Heart left ventricle (tissue), 16 donors: ENCODE data around the gene GMPS. TPM values are rescaled to one million over a fixed set of nuclear protein-coding genes. Genes with fewer than 3 reads are reported as not detected.
"Not testable (repeated sequence)": the region's sequence is repeated elsewhere in the genome, so short reads cannot be mapped to it uniquely, and the experiment has no call there.

Experiments
- ATAC-seq, 4 donors: fragments of 200-7000 bp; cut with Tn5 transposase; one replicate each; pipeline ENCODE4 v1.9.1; 2020 to 2022; ENCODE audit warnings: moderate library complexity in 4 of 4, mild to moderate bottlenecking in 3 of 4, moderate number of reproducible peaks in 1 of 4
- DNase-seq, 5 donors: peaks; one replicate each; pipeline ENCODE4 v3.0.0-alpha.2; 2020
- H3K27ac ChIP-seq, 12 donors: fragments of 200-600 bp; sonication (generic) in 4 of 12; one replicate each; pipeline versions ENCODE4 v1.5.0 to v1.8.0; 2016 to 2022; ENCODE audit warnings: mild to moderate bottlenecking in 2 of 12
- H3K27me3 ChIP-seq, 9 donors: fragments of 200-600 bp; sonication (generic) in 2 of 9; one replicate each; pipeline versions ENCODE4 v1.5.1 to v1.8.0; 2016 to 2022; ENCODE audit warnings: mild to moderate bottlenecking in 3 of 9
- H3K36me3 ChIP-seq, 9 donors: fragments of 200-600 bp; sonication (generic) in 2 of 9; one replicate each; pipeline versions ENCODE4 v1.5.0 to v1.8.0; 2018 to 2022; ENCODE audit warnings: mild to moderate bottlenecking in 2 of 9
- H3K4me1 ChIP-seq, 12 donors: fragments of 200-600 bp; sonication (generic) in 4 of 12; one replicate each; pipeline versions ENCODE4 v1.5.0 to v1.8.0; 2016 to 2022; ENCODE audit warnings: mild to moderate bottlenecking in 3 of 12
- H3K4me3 ChIP-seq, 12 donors: fragments of 200-600 bp; sonication (generic) in 4 of 12; one replicate each; pipeline versions ENCODE4 v1.5.0 to v1.8.0; 2017 to 2022; ENCODE audit warnings: mild to moderate bottlenecking in 9 of 12, moderate library complexity in 4 of 12
- H3K9me3 ChIP-seq, 12 donors: fragments of 200-600 bp; sonication (generic) in 4 of 12; one replicate each; pipeline versions ENCODE4 v1.5.0 to v1.8.0; 2016 to 2022; ENCODE audit warnings: mild to moderate bottlenecking in 1 of 12
- CTCF ChIP-seq, 12 donors: fragments of 200-600 bp; sonication (generic) in 4 of 12; IDR thresholded peaks; one replicate each; pipeline versions ENCODE4 v1.5.0 to v1.8.0; 2018 to 2022; ENCODE audit warnings: antibody characterized with exemption in 12 of 12, mild to moderate bottlenecking in 5 of 12
- POLR2A ChIP-seq, 2 donors: fragments of 450-650 bp; IDR thresholded peaks; one replicate each; pipeline ENCODE4 v1.6.1; 2017; ENCODE audit warnings: antibody characterized with exemption in 2 of 2, mild to moderate bottlenecking in 2 of 2, moderate library complexity in 2 of 2
- WGBS, 4 donors: extraction: QIAGEN DNeasy Blood & Tissue Kit in 2 of 4; methylation state at CpG; one replicate each; pipeline versions ENCODE4 v1.1.5 to v1.1.7; 2013 to 2018; 5-methylcytosine and 5-hydroxymethylcytosine counted together
- intact Hi-C, 10 donors: fragments of 100-400 bp; cut with DNase I; formaldehyde crosslinking; loops; one replicate each; pipeline versions ENCODE4 v1.11.1 to v1.14.2; 2022
- polyA plus RNA-seq, 2 donors: library from polyadenylated mRNA; stranded (reverse); fragments of 200-250 nt; gene quantifications; one replicate each; pipeline ENCODE4 v1.2.3, GENCODE V29; 2013
- total RNA-seq, 9 donors: library from RNA; depleted of rRNA in 2 of 9; stranded (reverse); fragments of >200 nt in 2 of 9; fragmentation: NEBNext Ultra II Directional in 3 of 9; extraction: Animal tissue kit (Norgen Biotek cat#: 25700) in 3 of 9; gene quantifications; one replicate each; pipeline versions ENCODE4 v1.1.0 to v1.2.4, GENCODE V29; 2016 to 2023
- donor health status: ischemic (EF 13 %, LVEDD 7.1; RV severe dilation, severe dysfunction).
- donor health status: healthy with polysubstance abuse.
- donor health status: DM: no; HTN: yes; CAD: no.
- donor health status: DM: no; HTN: no; CAD: no.
- donor health status: ischemic (EF 25% LVEDD 6.9; RV normal size, moderate dysfunction).
- donor health status: ischemic (EF 25% LVEDD 5.7; RV mildly dilated, moderate dysfunction).
- donor health status: healthy.
- donor health status: DM: yes; HTN: yes; CAD: no.
- donor health status: ischemic (EF 35%, LVEDD 5.7; RV mildly dilated, moderate dysfunction).
- donor health status: nonischemic (EF 11% LVEDD 7.7; RV severe dilation, severe dysfunction).
- donor health status: DM: yes; HTN: yes; CAD: no.
- donor health status: PGD.
- donor health status: ischemic (EF 29% LVEDD 5.4; RV normal size, mild dysfunction).
- donor health status: nonischemic (EF 23%, LVEDD 6.1; RV moderate dilation, normal function).

The GMPS gene
- total and polyA plus RNA-seq, 11 donors, result 11.9 to 36.8 (median 28.1) TPM

GRCh38 chr3:155958676-155959075 lies 88.2 kb downstream of the GMPS start:
- Histone ChIP-seq H3K4me1 (peaks cover 0 to 8% (median 0%) of the 10 kb centered on the region in 12 donors), H3K27ac (no peak overlapping the region), H3K36me3 (no peaks in the 10 kb centered on the region), H3K4me3 (no peak overlapping the region), H3K9me3 (peaks cover 0 to 9% (median 0%) of the 10 kb centered on the region in 12 donors), H3K27me3 (no peaks in the 10 kb centered on the region)
- TF ChIP-seq POLR2A (IDR thresholded peaks at IDR 0.05) (no peak), CTCF (IDR thresholded peaks at IDR 0.05) (no peak)
- ATAC-seq (no peak), DNase-seq (no peak)
- intact Hi-C loops, result no loop called here
- WGBS, 4 donors, result 81 to 96% (median 90%) methylated on average over 3 of the region's 3 CpGs

GRCh38 chr3:155960060-155960459 lies 89.6 kb downstream of the GMPS start:
- WGBS, 4 donors, result 78 to 83% (median 79%) methylated on average over 8 of the region's 8 CpGs
- no peaks in the 10 kb centered on the region for H3K36me3 ChIP-seq
- H3K4me1 ChIP-seq, result peaks cover 0 to 8% (median 0%) of the 10 kb centered on the region in 12 donors
- DNase-seq (no peak), ATAC-seq (peak in 1 of 4 donors; percentile 34)
- intact Hi-C loops, result no loop called here
- peak overlapping the region in 1 of 12 donors; percentile 13 for H3K27ac ChIP-seq
- H3K27me3 ChIP-seq, result no peaks in the 10 kb centered on the region
- H3K9me3 ChIP-seq, result peaks cover 0 to 9% (median 0%) of the 10 kb centered on the region in 12 donors
- no peak overlapping the region for H3K4me3 ChIP-seq
- TF ChIP-seq POLR2A (IDR thresholded peaks at IDR 0.05) (no peak), CTCF (IDR thresholded peaks at IDR 0.05) (no peak)

- H3K4me1 ChIP-seq, ATAC-seq, H3K27ac ChIP-seq, H3K36me3 ChIP-seq, H3K4me3 ChIP-seq, intact Hi-C loops, DNase-seq, H3K9me3 ChIP-seq, H3K27me3 ChIP-seq: not testable (repeated sequence)
- WGBS, 4 donors, result 92 to 97% (median 95%) methylated on average over 5 of the region's 5 CpGs
Measured at GRCh38 chr3:155961044-155961443, 90.6 kb downstream of the GMPS start.

GRCh38 chr3:155963570-155963969 lies 93.1 kb downstream of the GMPS start:
- ATAC-seq (no peak), DNase-seq (no peak)
- H3K4me1 ChIP-seq, result peaks cover 0 to 8% (median 0%) of the 10 kb centered on the region in 12 donors
- intact Hi-C loops, result no loop called here
- no peaks in the 10 kb centered on the region for H3K36me3 ChIP-seq
- H3K27ac ChIP-seq, result no peak overlapping the region
- WGBS, 4 donors, result 49 to 67% (median 62%) methylated on average over 2 of the region's 2 CpGs
- H3K4me3 ChIP-seq, result no peak overlapping the region
- H3K27me3 ChIP-seq, result no peaks in the 10 kb centered on the region
- no peak for TF ChIP-seq POLR2A (IDR thresholded peaks at IDR 0.05)
- TF ChIP-seq CTCF (IDR thresholded peaks at IDR 0.05), result no peak
- peaks cover 0 to 4% (median 0%) of the 10 kb centered on the region in 12 donors for H3K9me3 ChIP-seq

GRCh38 chr3:155970398-155970797 lies 99.9 kb downstream of the GMPS start:
- Histone ChIP-seq H3K36me3 (no peaks in the 10 kb centered on the region), H3K4me3 (no peak overlapping the region), H3K27ac (no peak overlapping the region), H3K9me3 (peaks cover 0 to 5% (median 0%) of the 10 kb centered on the region in 12 donors), H3K4me1 (no peaks in the 10 kb centered on the region), H3K27me3 (no peaks in the 10 kb centered on the region)
- ATAC-seq (no peak), DNase-seq (no peak)
- WGBS, 4 donors, result 82 to 89% (median 86%) methylated on average over 2 of the region's 2 CpGs
- intact Hi-C loops, result no loop called here
- no peak for TF ChIP-seq CTCF (IDR thresholded peaks at IDR 0.05)
- TF ChIP-seq POLR2A (IDR thresholded peaks at IDR 0.05), result no peak
